Spleen (tissue), 7 donors: ENCODE data around the gene CDH16.

Source experiments
- CTCF ChIP-seq, 11 experiments: fragments of 200-600 bp in 7 of 11; fragments of 450-650 bp in 4 of 11; sonication (generic) in 4 of 11; IDR thresholded peaks in 8 of 11; conservative IDR thresholded peaks in 3 of 11; 1 replicate in 7 of 11; 2 replicates in 4 of 11; pipeline versions ENCODE4 v1.4.0 to v1.8.0; 2016 to 2021; ENCODE audit warnings: antibody characterized with exemption in 11 of 11, inconsistent platforms in 4 of 11, mild to moderate bottlenecking in 1 of 11
- POLR2A ChIP-seq, 3 donors: fragments of 450-650 bp; IDR thresholded peaks; one replicate each; pipeline ENCODE4 v1.5.1; 2017; ENCODE audit warnings: antibody characterized with exemption in 3 of 3, mild to moderate bottlenecking in 1 of 3
- POLR2AphosphoS5 ChIP-seq, 3 donors: sonication (generic); formaldehyde crosslinking; IDR thresholded peaks; one replicate each; pipeline ENCODE4 v1.5.1; 2017; ENCODE audit warnings: antibody characterized with exemption in 3 of 3
- donor health status: DM: no; HTN: no; CAD: no; lungs with moderate emphysema.
- donor health status: DM: no; HTN: no; CAD: no.
- donor health status: DM: no; HTN: no; CAD: no.

GRCh38 chr16:66937725-66938337, 19.1 kb upstream of the CDH16 start:
- TF ChIP-seq CTCF (IDR thresholded peaks at IDR 0.05 in 8 of 11, conservative IDR thresholded peaks at IDR 0.05 in 3 of 11) (no peak), POLR2A (IDR thresholded peaks at IDR 0.05) (no peak), POLR2AphosphoS5 (IDR thresholded peaks at IDR 0.05) (no peak)
